Measurements from ENCODE around the gene SMYD3.

The SMYD3 gene

GRCh38 chr1:246152986-246153431, 354.1 kb downstream of the SMYD3 start:
- no peak for DNase-seq (ENCODE audit: low read depth in 2 of 3, low spot score in 2 of 3)

GRCh38 chr1:246151796-246152434, 355.2 kb downstream of the SMYD3 start:
- no peak for DNase-seq (ENCODE audit: low read depth in 2 of 3, low spot score in 2 of 3)

- no peak for DNase-seq (ENCODE audit: low read depth in 2 of 3, low spot score in 2 of 3)
Observed at GRCh38 chr1:246149543-246149942, 357.5 kb downstream of the SMYD3 start.

GRCh38 chr1:246147524-246148461, 359.3 kb downstream of the SMYD3 start:
- no peak for DNase-seq (ENCODE audit: low read depth in 2 of 3, low spot score in 2 of 3)

- DNase-seq (ENCODE audit: low read depth in 2 of 3, low spot score in 2 of 3): no peak
Observed at GRCh38 chr1:246146804-246147523, 360.1 kb downstream of the SMYD3 start.

GRCh38 chr1:246145900-246146299, 361.2 kb downstream of the SMYD3 start:
- no peak for DNase-seq (ENCODE audit: low read depth in 2 of 3, low spot score in 2 of 3)

- DNase-seq (ENCODE audit: low read depth in 2 of 3, low spot score in 2 of 3): no peak
Observed at GRCh38 chr1:246144931-246145330, 362.1 kb downstream of the SMYD3 start.

- DNase-seq (ENCODE audit: low read depth in 2 of 3, low spot score in 2 of 3): no peak
Observed at GRCh38 chr1:246142320-246142893, 364.7 kb downstream of the SMYD3 start.

GRCh38 chr1:246141306-246141705, 365.8 kb downstream of the SMYD3 start:
- DNase-seq (ENCODE audit: low read depth in 2 of 3, low spot score in 2 of 3): no peak

GRCh38 chr1:246139745-246140182, 367.3 kb downstream of the SMYD3 start:
- no peak for DNase-seq (ENCODE audit: low read depth in 2 of 3, low spot score in 2 of 3)

- DNase-seq (ENCODE audit: low read depth in 2 of 3, low spot score in 2 of 3): no peak
Observed at GRCh38 chr1:246138781-246139180, 368.3 kb downstream of the SMYD3 start.

GRCh38 chr1:246136477-246136876, 370.6 kb downstream of the SMYD3 start:
- DNase-seq (ENCODE audit: low read depth in 2 of 3, low spot score in 2 of 3): no peak

- DNase-seq (ENCODE audit: low read depth in 2 of 3, low spot score in 2 of 3): no peak
Observed at GRCh38 chr1:246134789-246135188, 372.3 kb downstream of the SMYD3 start.

GRCh38 chr1:246131095-246131494, 376.0 kb downstream of the SMYD3 start:
- DNase-seq (ENCODE audit: low read depth in 2 of 3, low spot score in 2 of 3): no peak

GRCh38 chr1:246128494-246129069, 378.5 kb downstream of the SMYD3 start:
- DNase-seq (ENCODE audit: low read depth in 2 of 3, low spot score in 2 of 3): no peak

- DNase-seq (ENCODE audit: low read depth in 2 of 3, low spot score in 2 of 3): no peak
Observed at GRCh38 chr1:246126580-246126979, 380.5 kb downstream of the SMYD3 start.

GRCh38 chr1:246122071-246122470, 385.0 kb downstream of the SMYD3 start:
- no peak for DNase-seq (ENCODE audit: low read depth in 2 of 3, low spot score in 2 of 3)

- DNase-seq (ENCODE audit: low read depth in 2 of 3, low spot score in 2 of 3): no peak
Observed at GRCh38 chr1:246121533-246121932, 385.5 kb downstream of the SMYD3 start.

GRCh38 chr1:246117066-246117791, 389.9 kb downstream of the SMYD3 start:
- DNase-seq (ENCODE audit: low read depth in 2 of 3, low spot score in 2 of 3): no peak

- no peak for DNase-seq (ENCODE audit: low read depth in 2 of 3, low spot score in 2 of 3)
Observed at GRCh38 chr1:246114369-246114768, 392.7 kb downstream of the SMYD3 start.

All from activated CD8-positive, alpha-beta memory T cell treated with anti-CD3 and anti-CD28 coated beads for 48 hours (primary cell).